Vein endothelial cell (primary cell): ENCODE results near the gene BSX. TPM values are rescaled to one million over a fixed set of nuclear protein-coding genes. Genes with fewer than 3 reads are reported as not detected.

Experiments used
- total RNA-seq: library from RNA; depleted of rRNA; stranded (reverse); fragments of >200 nt; gene quantifications from 2 replicates; pipeline ENCODE4 v1.2.3, GENCODE V29; 2012

Gene BSX
- total RNA-seq, result not detected in 2 replicates

GRCh38 chr11:122981388-122982264 lies at the start of gene BSX:
TSS of gene BSX (minus strand) at chr11:122981834. CDS start at chr11:122981671, 163 bp downstream.

Other genes starting within 250 kb of the BSX start
- gene CRTAM, start 143.3 kb downstream of the BSX start, total RNA-seq, result not detected in 2 replicates
- 2.0 and 2.8 TPM in 2 replicates for gene JHY, start 99.1 kb downstream of the BSX start, total RNA-seq
- gene HSPA8, start 80.3 kb upstream of the BSX start, total RNA-seq, result 2,557 and 3,245 TPM in 2 replicates
- gene CLMP, start 213.4 kb upstream of the BSX start, total RNA-seq, result 0.10 and 1.6 TPM in 2 replicates